ENCODE results near the gene USP17L13. TPM values are rescaled to one million over a fixed set of nuclear protein-coding genes. Genes with fewer than 3 reads are reported as not detected.
"Not testable (repeated sequence)": the region's sequence is repeated elsewhere in the genome, so short reads cannot be mapped to it uniquely, and the experiment has no call there.

Gene USP17L13
- total RNA-seq (not detected in 2 replicates), polyA plus RNA-seq (not detected in 2 replicates), polyA minus RNA-seq (ENCODE audit: low replicate concordance) (not detected in 2 replicates)
- not detected in 2 replicates for polyA plus RNA-seq (2012)

GRCh38 chr4:9224596-9224995 is at the start of gene USP17L13:
Gene USP17L13, plus strand, starts transcription at chr4:9224896. Its CDS starts 0 bp downstream, at chr4:9224896.
- not testable (repeated sequence) for H3K79me2 ChIP-seq (ENCODE audit: control insufficient read depth, insufficient read depth, low read length); H3K9ac ChIP-seq (ENCODE audit: insufficient read depth, low read length); H4K20me1 ChIP-seq (ENCODE audit: control insufficient read depth, extremely low read depth, insufficient read depth, low read length); H3K9me3 ChIP-seq (ENCODE audit: control insufficient read depth, insufficient read depth, low read depth, low read length); H3K4me3 ChIP-seq (replicated peaks in 1 of 4; ENCODE audit: control extremely low read depth in 1 of 4, insufficient read depth in 1 of 4, low read depth in 3 of 4, low read length in 4 of 4); H3K27me3 ChIP-seq (ENCODE audit: control insufficient read depth, insufficient read depth, low read length); H3K4me2 ChIP-seq (ENCODE audit: extremely low read depth, insufficient read depth, low read length); H3K27ac ChIP-seq (ENCODE audit: insufficient read depth, low read length); H3K36me3 ChIP-seq (ENCODE audit: control insufficient read depth, insufficient read depth, low read length); H2AFZ ChIP-seq (ENCODE audit: low read length); H3K4me1 ChIP-seq (ENCODE audit: control insufficient read depth, extremely low read depth, insufficient read depth, low read length); DNase-seq (ENCODE audit: low read depth in 2 of 2)

- not testable (repeated sequence) for H3K9ac ChIP-seq (ENCODE audit: insufficient read depth, low read length); H3K27me3 ChIP-seq (ENCODE audit: control insufficient read depth, insufficient read depth, low read length); H3K9me3 ChIP-seq (ENCODE audit: control insufficient read depth, insufficient read depth, low read depth, low read length); H3K79me2 ChIP-seq (ENCODE audit: control insufficient read depth, insufficient read depth, low read length); H3K4me2 ChIP-seq (ENCODE audit: extremely low read depth, insufficient read depth, low read length); H3K4me1 ChIP-seq (ENCODE audit: control insufficient read depth, extremely low read depth, insufficient read depth, low read length); H4K20me1 ChIP-seq (ENCODE audit: control insufficient read depth, extremely low read depth, insufficient read depth, low read length); H2AFZ ChIP-seq (ENCODE audit: low read length); DNase-seq (ENCODE audit: low read depth in 2 of 2); H3K36me3 ChIP-seq (ENCODE audit: control insufficient read depth, insufficient read depth, low read length); H3K27ac ChIP-seq (ENCODE audit: insufficient read depth, low read length); H3K4me3 ChIP-seq (replicated peaks in 1 of 4; ENCODE audit: control extremely low read depth in 1 of 4, insufficient read depth in 1 of 4, low read depth in 3 of 4, low read length in 4 of 4)
Observed at GRCh38 chr4:9210357-9210756, 14.3 kb upstream of the USP17L13 start, which contains the start of gene USP17L10. Gene USP17L10, plus strand, starts transcription at chr4:9210657. Its CDS starts 0 bp downstream, at chr4:9210657.

GRCh38 chr4:9214701-9215100 is 10.0 kb upstream of the USP17L13 start:
- not testable (repeated sequence) for H3K9ac ChIP-seq (ENCODE audit: insufficient read depth, low read length); H3K79me2 ChIP-seq (ENCODE audit: control insufficient read depth, insufficient read depth, low read length); H3K36me3 ChIP-seq (ENCODE audit: control insufficient read depth, insufficient read depth, low read length); H3K9me3 ChIP-seq (ENCODE audit: control insufficient read depth, insufficient read depth, low read depth, low read length); DNase-seq (ENCODE audit: low read depth in 2 of 2); H3K27ac ChIP-seq (ENCODE audit: insufficient read depth, low read length); H2AFZ ChIP-seq (ENCODE audit: low read length); H3K4me1 ChIP-seq (ENCODE audit: control insufficient read depth, extremely low read depth, insufficient read depth, low read length); H3K4me2 ChIP-seq (ENCODE audit: extremely low read depth, insufficient read depth, low read length); H3K4me3 ChIP-seq (replicated peaks in 1 of 4; ENCODE audit: control extremely low read depth in 1 of 4, insufficient read depth in 1 of 4, low read depth in 3 of 4, low read length in 4 of 4); H4K20me1 ChIP-seq (ENCODE audit: control insufficient read depth, extremely low read depth, insufficient read depth, low read length); H3K27me3 ChIP-seq (ENCODE audit: control insufficient read depth, insufficient read depth, low read length)

- H3K4me2 ChIP-seq (ENCODE audit: extremely low read depth, insufficient read depth, low read length); H4K20me1 ChIP-seq (ENCODE audit: control insufficient read depth, extremely low read depth, insufficient read depth, low read length); DNase-seq (ENCODE audit: low read depth in 2 of 2); H3K36me3 ChIP-seq (ENCODE audit: control insufficient read depth, insufficient read depth, low read length); H2AFZ ChIP-seq (ENCODE audit: low read length); H3K9ac ChIP-seq (ENCODE audit: insufficient read depth, low read length); H3K4me3 ChIP-seq (replicated peaks in 1 of 4; ENCODE audit: control extremely low read depth in 1 of 4, insufficient read depth in 1 of 4, low read depth in 3 of 4, low read length in 4 of 4); H3K79me2 ChIP-seq (ENCODE audit: control insufficient read depth, insufficient read depth, low read length); H3K9me3 ChIP-seq (ENCODE audit: control insufficient read depth, insufficient read depth, low read depth, low read length); H3K27ac ChIP-seq (ENCODE audit: insufficient read depth, low read length); H3K4me1 ChIP-seq (ENCODE audit: control insufficient read depth, extremely low read depth, insufficient read depth, low read length); H3K27me3 ChIP-seq (ENCODE audit: control insufficient read depth, insufficient read depth, low read length): not testable (repeated sequence)
Observed at GRCh38 chr4:9215105-9215504, 9.6 kb upstream of the USP17L13 start, which contains the start of gene USP17L11. Gene USP17L11, plus strand, starts transcription at chr4:9215405. Its CDS starts 0 bp downstream, at chr4:9215405.

- H3K79me2 ChIP-seq (ENCODE audit: control insufficient read depth, insufficient read depth, low read length); H4K20me1 ChIP-seq (ENCODE audit: control insufficient read depth, extremely low read depth, insufficient read depth, low read length); H3K4me2 ChIP-seq (ENCODE audit: extremely low read depth, insufficient read depth, low read length); H3K27ac ChIP-seq (ENCODE audit: insufficient read depth, low read length); DNase-seq (ENCODE audit: low read depth in 2 of 2); H3K9me3 ChIP-seq (ENCODE audit: control insufficient read depth, insufficient read depth, low read depth, low read length); H3K36me3 ChIP-seq (ENCODE audit: control insufficient read depth, insufficient read depth, low read length); H3K4me3 ChIP-seq (replicated peaks in 1 of 4; ENCODE audit: control extremely low read depth in 1 of 4, insufficient read depth in 1 of 4, low read depth in 3 of 4, low read length in 4 of 4); H3K9ac ChIP-seq (ENCODE audit: insufficient read depth, low read length); H3K27me3 ChIP-seq (ENCODE audit: control insufficient read depth, insufficient read depth, low read length); H3K4me1 ChIP-seq (ENCODE audit: control insufficient read depth, extremely low read depth, insufficient read depth, low read length); H2AFZ ChIP-seq (ENCODE audit: low read length): not testable (repeated sequence)
Observed at GRCh38 chr4:9219852-9220251, 4.8 kb upstream of the USP17L13 start, which contains the start of gene USP17L12. Gene USP17L12, plus strand, starts transcription at chr4:9220152. Its CDS starts 0 bp downstream, at chr4:9220152.

- not testable (repeated sequence) for H3K27ac ChIP-seq (ENCODE audit: insufficient read depth, low read length); H4K20me1 ChIP-seq (ENCODE audit: control insufficient read depth, extremely low read depth, insufficient read depth, low read length); H2AFZ ChIP-seq (ENCODE audit: low read length); H3K79me2 ChIP-seq (ENCODE audit: control insufficient read depth, insufficient read depth, low read length); H3K36me3 ChIP-seq (ENCODE audit: control insufficient read depth, insufficient read depth, low read length); H3K4me2 ChIP-seq (ENCODE audit: extremely low read depth, insufficient read depth, low read length); H3K4me1 ChIP-seq (ENCODE audit: control insufficient read depth, extremely low read depth, insufficient read depth, low read length); H3K9ac ChIP-seq (ENCODE audit: insufficient read depth, low read length); H3K4me3 ChIP-seq (replicated peaks in 1 of 4; ENCODE audit: control extremely low read depth in 1 of 4, insufficient read depth in 1 of 4, low read depth in 3 of 4, low read length in 4 of 4); DNase-seq (ENCODE audit: low read depth in 2 of 2); H3K27me3 ChIP-seq (ENCODE audit: control insufficient read depth, insufficient read depth, low read length); H3K9me3 ChIP-seq (ENCODE audit: control insufficient read depth, insufficient read depth, low read depth, low read length)
Observed at GRCh38 chr4:9230249-9230648, 5.6 kb downstream of the USP17L13 start.

- not testable (repeated sequence) for H2AFZ ChIP-seq (ENCODE audit: low read length); H3K9me3 ChIP-seq (ENCODE audit: control insufficient read depth, insufficient read depth, low read depth, low read length); H3K4me2 ChIP-seq (ENCODE audit: extremely low read depth, insufficient read depth, low read length); DNase-seq (ENCODE audit: low read depth in 2 of 2); H3K79me2 ChIP-seq (ENCODE audit: control insufficient read depth, insufficient read depth, low read length); H3K27ac ChIP-seq (ENCODE audit: insufficient read depth, low read length); H3K9ac ChIP-seq (ENCODE audit: insufficient read depth, low read length); H3K4me1 ChIP-seq (ENCODE audit: control insufficient read depth, extremely low read depth, insufficient read depth, low read length); H3K36me3 ChIP-seq (ENCODE audit: control insufficient read depth, insufficient read depth, low read length); H4K20me1 ChIP-seq (ENCODE audit: control insufficient read depth, extremely low read depth, insufficient read depth, low read length); H3K4me3 ChIP-seq (replicated peaks in 1 of 4; ENCODE audit: control extremely low read depth in 1 of 4, insufficient read depth in 1 of 4, low read depth in 3 of 4, low read length in 4 of 4); H3K27me3 ChIP-seq (ENCODE audit: control insufficient read depth, insufficient read depth, low read length)
Observed at GRCh38 chr4:9234085-9234484, 9.4 kb downstream of the USP17L13 start, which contains the start of gene USP17L15. Gene USP17L15, plus strand, starts transcription at chr4:9234385. Its CDS starts 0 bp downstream, at chr4:9234385.

Data from fibroblast of lung (primary cell).